ENCODE data around the gene DNAH14. TPM values are rescaled to one million over a fixed set of nuclear protein-coding genes. Genes with fewer than 3 reads are reported as not detected.

The DNAH14 gene
- total and polyA plus RNA-seq, 2 of the 4 experiments (the other 2 are of a cell fraction): 2.7 to 3.6 TPM

DNA sequence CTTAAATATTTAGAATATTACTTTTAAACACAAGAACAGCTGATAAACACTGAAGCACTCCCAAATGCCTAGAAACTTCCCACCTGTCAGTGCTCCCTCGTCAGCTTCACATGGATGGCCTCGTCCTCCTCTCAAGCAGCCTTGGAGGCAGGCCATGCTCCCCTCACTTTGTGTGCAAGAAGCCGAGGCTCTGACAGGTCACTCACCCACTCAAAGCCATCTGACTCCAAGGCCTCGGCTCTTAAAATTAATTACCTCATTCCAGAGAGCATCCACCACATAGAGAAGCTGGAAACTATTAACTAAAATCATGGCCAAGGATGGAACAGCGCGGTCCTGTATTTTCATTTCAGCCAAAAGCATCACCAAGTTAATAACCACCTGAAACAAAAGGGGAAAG lies 480.6 kb downstream of the DNAH14 start:
- Histone ChIP-seq H3K4me1 (ENCODE audit: control insufficient read depth, insufficient read depth, low read length) (no peaks in the 10 kb centered on the region; the same call in 1 of the 2 replicates), H3K9me1 (ENCODE audit: insufficient read depth, low read length) (no peaks in the 10 kb centered on the region; the same call in none of the 2 replicates), H3K27me3 (ENCODE audit: control insufficient read depth, insufficient read depth, low read length) (no peaks in the 10 kb centered on the region), H3K79me1 (ENCODE audit: low read depth in 1 of 2, low read length in 2 of 2) (peaks cover 9 to 37% of the 10 kb centered on the region in 2 experiments), H3K56ac (ENCODE audit: extremely low read depth, insufficient read depth, low read length) (no peak overlapping the region), H2BK15ac (ENCODE audit: low read depth, low read length) (no peak overlapping the region), H4K91ac (ENCODE audit: insufficient read depth, low read depth, low read length) (no peak overlapping the region), H2AK9ac (replicated peaks; ENCODE audit: low read depth, low read length, poor library complexity) (no peak overlapping the region), H4K5ac (ENCODE audit: low read depth, low read length) (no peak overlapping the region), H4K8ac (ENCODE audit: low read depth in 2 of 2, low read length in 2 of 2) (no peak overlapping the region), H3K14ac (replicated peaks; ENCODE audit: low read depth, low read length) (no peak overlapping the region), H2BK120ac (ENCODE audit: low read depth, low read length) (no peak overlapping the region), H2BK20ac (ENCODE audit: low read depth, low read length) (no peak overlapping the region), H3K4ac (ENCODE audit: low read depth, low read length) (no peak overlapping the region), H4K20me1 (ENCODE audit: insufficient read depth, low read length) (0 out of 2 replicates have a peak, but pooled peaks cover 3% of the 10 kb centered on the region), H3K36me3 (ENCODE audit: control insufficient read depth, insufficient read depth, low read length) (peaks cover 30% of the 10 kb centered on the region), H3K27ac (ENCODE audit: insufficient read depth, low read length) (no peak overlapping the region), H2AFZ (replicated peaks; ENCODE audit: low read length, poor library complexity) (no peak overlapping the region), H2AK5ac (ENCODE audit: low read depth, low read length) (no peak overlapping the region), H3K9ac (ENCODE audit: low read depth, low read length) (no peak overlapping the region), H2BK5ac (ENCODE audit: low read depth, low read length, poor library complexity, severe bottlenecking) (no peak overlapping the region), H3K23ac (ENCODE audit: low read depth, low read length) (no peak overlapping the region), H3K4me3 (ENCODE audit: insufficient read depth, low read depth, low read length) (no peak overlapping the region), H3K9me3 (ENCODE audit: control insufficient read depth, insufficient read depth, low read length) (no peaks in the 10 kb centered on the region), H3K4me2 (ENCODE audit: low read depth, low read length) (no peak overlapping the region), H3K18ac (ENCODE audit: low read depth, low read length) (no peak overlapping the region)
- intact Hi-C loops (cut with micrococcal nuclease): no loop called here
- POLR2A ChIA-PET (ENCODE audit: unreplicated experiment): no interaction called here
- WGBS, 2 experiments (ENCODE audit: extremely low coverage in 2 of 2, insufficient read length in 1 of 2): no CpG with 5 or more reads among the region's 6 CpGs
- ATAC-seq (ENCODE audit: low read depth): no peak
- TF ChIP-seq, protein P1, sequence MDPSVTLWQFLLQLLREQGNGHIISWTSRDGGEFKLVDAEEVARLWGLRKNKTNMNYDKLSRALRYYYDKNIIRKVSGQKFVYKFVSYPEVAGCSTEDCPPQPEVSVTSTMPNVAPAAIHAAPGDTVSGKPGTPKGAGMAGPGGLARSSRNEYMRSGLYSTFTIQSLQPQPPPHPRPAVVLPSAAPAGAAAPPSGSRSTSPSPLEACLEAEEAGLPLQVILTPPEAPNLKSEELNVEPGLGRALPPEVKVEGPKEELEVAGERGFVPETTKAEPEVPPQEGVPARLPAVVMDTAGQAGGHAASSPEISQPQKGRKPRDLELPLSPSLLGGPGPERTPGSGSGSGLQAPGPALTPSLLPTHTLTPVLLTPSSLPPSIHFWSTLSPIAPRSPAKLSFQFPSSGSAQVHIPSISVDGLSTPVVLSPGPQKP (IDR thresholded peaks at IDR 0.05; ENCODE audit: borderline replicate concordance, low read depth, low read length): no peak
- TF ChIP-seq RCOR1 (IDR thresholded peaks at IDR 0.05; ENCODE audit: insufficient replicate concordance, low read length) (no peak), SMC3 (IDR thresholded peaks at IDR 0.05; ENCODE audit: low read depth, low read length) (no peak), POLR2A (IDR thresholded peaks at IDR 0.05; ENCODE audit: low read depth, low read length) (no peak), RFX5 (IDR thresholded peaks at IDR 0.05; ENCODE audit: low read depth, low read length) (no peak), BHLHE40 (IDR thresholded peaks at IDR 0.05; ENCODE audit: low read depth, low read length) (no peak), MAFK (IDR thresholded peaks at IDR 0.05; ENCODE audit: low read depth, low read length) (no peak), MAZ (IDR thresholded peaks at IDR 0.05; ENCODE audit: borderline replicate concordance, low read depth, low read length) (no peak), CHD1 (IDR thresholded peaks at IDR 0.05; ENCODE audit: low read depth, low read length) (no peak), CEBPB (IDR thresholded peaks at IDR 0.05; ENCODE audit: low read depth, low read length) (no peak), RAD21 (IDR thresholded peaks at IDR 0.05; ENCODE audit: low read length) (no peak), MXI1 (IDR thresholded peaks at IDR 0.05; ENCODE audit: borderline replicate concordance, low read depth, low read length) (no peak), USF2 (IDR thresholded peaks at IDR 0.05; ENCODE audit: low read depth, low read length) (no peak), NFE2L2 (IDR thresholded peaks at IDR 0.05; ENCODE audit: low read depth, low read length) (no peak), FOS (IDR thresholded peaks at IDR 0.05; ENCODE audit: low read depth, low read length) (no peak)
- TF ChIP-seq, protein P2, sequence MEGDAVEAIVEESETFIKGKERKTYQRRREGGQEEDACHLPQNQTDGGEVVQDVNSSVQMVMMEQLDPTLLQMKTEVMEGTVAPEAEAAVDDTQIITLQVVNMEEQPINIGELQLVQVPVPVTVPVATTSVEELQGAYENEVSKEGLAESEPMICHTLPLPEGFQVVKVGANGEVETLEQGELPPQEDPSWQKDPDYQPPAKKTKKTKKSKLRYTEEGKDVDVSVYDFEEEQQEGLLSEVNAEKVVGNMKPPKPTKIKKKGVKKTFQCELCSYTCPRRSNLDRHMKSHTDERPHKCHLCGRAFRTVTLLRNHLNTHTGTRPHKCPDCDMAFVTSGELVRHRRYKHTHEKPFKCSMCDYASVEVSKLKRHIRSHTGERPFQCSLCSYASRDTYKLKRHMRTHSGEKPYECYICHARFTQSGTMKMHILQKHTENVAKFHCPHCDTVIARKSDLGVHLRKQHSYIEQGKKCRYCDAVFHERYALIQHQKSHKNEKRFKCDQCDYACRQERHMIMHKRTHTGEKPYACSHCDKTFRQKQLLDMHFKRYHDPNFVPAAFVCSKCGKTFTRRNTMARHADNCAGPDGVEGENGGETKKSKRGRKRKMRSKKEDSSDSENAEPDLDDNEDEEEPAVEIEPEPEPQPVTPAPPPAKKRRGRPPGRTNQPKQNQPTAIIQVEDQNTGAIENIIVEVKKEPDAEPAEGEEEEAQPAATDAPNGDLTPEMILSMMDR (conservative IDR thresholded peaks at IDR 0.05; ENCODE audit: low read depth, low read length): no peak
- dilution Hi-C loops (cut with HindIII; ENCODE audit: low sequenced_read_pairs, unreplicated experiment): no loop called here
- in situ Hi-C loops (cut with MboI; ENCODE audit: low sequenced_read_pairs): loop anchor here (25.0 kb wide), 1 partner anchor 923 kb away; no protein-coding TSS in a partner anchor
- CTCF ChIA-PET: interaction anchor here (0.7 kb wide), 1 partner anchor 522 kb away, joined by 3 read pairs; no protein-coding TSS in a partner anchor
- no peak for DNase-seq
- no TSS peak for BruUV-seq (replicated peaks)

Data from IMR-90 (cell line).